Fibroblast of lung (primary cell): ENCODE results near the gene RNFT2.

Experiments
- EZH2 ChIP-seq: IDR thresholded peaks from 2 replicates; pipeline ENCODE4 v1.5.1; 2012; ENCODE audit warnings: low read length, control low read depth, mild to moderate bottlenecking; ENCODE audit errors: missing control alignments
- TF ChIP-seq, protein P1 (sequence below), 2 donors: IDR thresholded peaks in 1 of 2; conservative IDR thresholded peaks in 1 of 2; 1 replicate in 1 of 2; 2 replicates in 1 of 2; pipeline ENCODE4 v1.5.1; 2011 to 2012; ENCODE audit warnings: low read length in 2 of 2, control low read depth in 1 of 2, inconsistent platforms in 1 of 2, low read depth in 1 of 2, mild to moderate bottlenecking in 1 of 2

DNA sequence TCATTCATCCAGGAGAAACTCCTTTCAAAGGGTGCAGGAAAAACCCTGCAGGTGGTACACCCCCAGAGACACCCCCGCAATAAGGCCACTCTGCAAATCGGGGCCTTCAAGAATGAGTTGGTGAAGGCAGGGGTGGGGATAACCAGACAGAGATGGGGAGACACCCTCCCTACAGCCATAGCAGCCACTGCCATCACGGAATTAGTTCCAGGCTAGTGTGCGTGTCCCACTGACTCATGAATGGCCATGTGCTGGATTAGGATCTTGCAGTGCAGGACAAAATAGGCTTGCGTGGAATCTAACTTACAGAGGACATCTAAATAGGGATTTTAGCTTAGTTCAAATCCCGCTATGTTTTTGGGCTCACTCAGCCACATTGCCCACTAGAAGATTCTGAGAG lies 38.0 kb upstream of the RNFT2 start:
- TF ChIP-seq, protein P1, sequence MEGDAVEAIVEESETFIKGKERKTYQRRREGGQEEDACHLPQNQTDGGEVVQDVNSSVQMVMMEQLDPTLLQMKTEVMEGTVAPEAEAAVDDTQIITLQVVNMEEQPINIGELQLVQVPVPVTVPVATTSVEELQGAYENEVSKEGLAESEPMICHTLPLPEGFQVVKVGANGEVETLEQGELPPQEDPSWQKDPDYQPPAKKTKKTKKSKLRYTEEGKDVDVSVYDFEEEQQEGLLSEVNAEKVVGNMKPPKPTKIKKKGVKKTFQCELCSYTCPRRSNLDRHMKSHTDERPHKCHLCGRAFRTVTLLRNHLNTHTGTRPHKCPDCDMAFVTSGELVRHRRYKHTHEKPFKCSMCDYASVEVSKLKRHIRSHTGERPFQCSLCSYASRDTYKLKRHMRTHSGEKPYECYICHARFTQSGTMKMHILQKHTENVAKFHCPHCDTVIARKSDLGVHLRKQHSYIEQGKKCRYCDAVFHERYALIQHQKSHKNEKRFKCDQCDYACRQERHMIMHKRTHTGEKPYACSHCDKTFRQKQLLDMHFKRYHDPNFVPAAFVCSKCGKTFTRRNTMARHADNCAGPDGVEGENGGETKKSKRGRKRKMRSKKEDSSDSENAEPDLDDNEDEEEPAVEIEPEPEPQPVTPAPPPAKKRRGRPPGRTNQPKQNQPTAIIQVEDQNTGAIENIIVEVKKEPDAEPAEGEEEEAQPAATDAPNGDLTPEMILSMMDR (conservative IDR thresholded peaks at IDR 0.05 in 1 of 2, IDR thresholded peaks at IDR 0.05 in 1 of 2; ENCODE audit: low read depth in 1 of 2, low read length in 2 of 2) = no peak
- no peak for TF ChIP-seq EZH2
